Gastroesophageal sphincter (tissue), 4 donors: ENCODE measurements around the gene STUM. TPM values are rescaled to one million over a fixed set of nuclear protein-coding genes. Genes with fewer than 3 reads are reported as not detected.
"Not testable (repeated sequence)": the region's sequence is repeated elsewhere in the genome, so short reads cannot be mapped to it uniquely, and the experiment has no call there.

ENCODE experiments used
- ATAC-seq: fragments of 150-250 bp; one replicate; pipeline ENCODE4 v1.9.1; 2016; ENCODE audit warnings: mild to moderate bottlenecking, moderate library complexity
- H3K27ac ChIP-seq, 4 donors: fragments of 200-600 bp; sonication (generic) in 3 of 4; 1 replicate in 3 of 4; 2 replicates in 1 of 4; pipeline ENCODE4 v1.5.1; 2016 to 2019
- H3K27me3 ChIP-seq: fragments of 200-600 bp; sonication (generic); one replicate; pipeline ENCODE4 v1.5.1; 2019
- H3K36me3 ChIP-seq, 2 donors: fragments of 200-600 bp; sonication (generic); one replicate each; pipeline ENCODE4 v1.5.1; 2019; ENCODE audit warnings: control low read depth in 1 of 2
- H3K4me1 ChIP-seq, 3 donors: fragments of 200-600 bp; sonication (generic); 1 replicate in 2 of 3; 2 replicates in 1 of 3; pipeline ENCODE4 v1.5.1; 2016 to 2019; ENCODE audit warnings: control low read depth in 2 of 3
- H3K4me3 ChIP-seq, 2 donors: fragments of 200-600 bp; sonication (generic); one replicate each; pipeline ENCODE4 v1.5.1; 2019; ENCODE audit warnings: mild to moderate bottlenecking in 1 of 2, moderate library complexity in 1 of 2
- H3K9me3 ChIP-seq, 3 donors: fragments of 200-600 bp; sonication (generic); one replicate each; pipeline ENCODE4 v1.5.1; 2017 to 2019; ENCODE audit warnings: control low read depth in 2 of 3
- EP300 ChIP-seq: sonication (generic); formaldehyde crosslinking; IDR thresholded peaks from one replicate; pipeline ENCODE4 v1.6.1; 2017; ENCODE audit warnings: antibody characterized with exemption, mild to moderate bottlenecking
- POLR2A ChIP-seq, 2 donors: fragments of 450-650 bp; IDR thresholded peaks; one replicate each; pipeline ENCODE4 v1.6.1; 2017; ENCODE audit warnings: antibody characterized with exemption in 2 of 2, mild to moderate bottlenecking in 2 of 2, moderate library complexity in 1 of 2
- POLR2AphosphoS5 ChIP-seq: sonication (generic); formaldehyde crosslinking; IDR thresholded peaks from one replicate; pipeline ENCODE4 v1.6.1; 2017; ENCODE audit warnings: antibody characterized with exemption
- WGBS, 2 donors: methylation state at CpG; one replicate each; pipeline ENCODE4 v1.1.5; 2018; ENCODE audit warnings: low coverage in 1 of 2; 5-methylcytosine and 5-hydroxymethylcytosine counted together
- total RNA-seq, 4 donors: library from RNA; depleted of rRNA; stranded (reverse); fragments of >200 nt; gene quantifications; one replicate each; pipeline ENCODE4 v1.1.0, GENCODE V29; 2016
- TF ChIP-seq, protein P1 (sequence below), 4 experiments: fragments of 200-600 bp in 2 of 4; fragments of 450-650 bp in 2 of 4; sonication (generic) in 1 of 4; IDR thresholded peaks; one replicate each; pipeline ENCODE4 v1.5.1; 2017 to 2019; ENCODE audit warnings: antibody characterized with exemption in 4 of 4, mild to moderate bottlenecking in 2 of 4, moderate library complexity in 2 of 4

The STUM gene, protein sequence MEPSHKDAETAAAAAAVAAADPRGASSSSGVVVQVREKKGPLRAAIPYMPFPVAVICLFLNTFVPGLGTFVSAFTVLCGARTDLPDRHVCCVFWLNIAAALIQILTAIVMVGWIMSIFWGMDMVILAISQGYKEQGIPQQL
- 1 to 10 TPM; 2.8 to 9.1 (median 4.5) TPM for total RNA-seq

DNA sequence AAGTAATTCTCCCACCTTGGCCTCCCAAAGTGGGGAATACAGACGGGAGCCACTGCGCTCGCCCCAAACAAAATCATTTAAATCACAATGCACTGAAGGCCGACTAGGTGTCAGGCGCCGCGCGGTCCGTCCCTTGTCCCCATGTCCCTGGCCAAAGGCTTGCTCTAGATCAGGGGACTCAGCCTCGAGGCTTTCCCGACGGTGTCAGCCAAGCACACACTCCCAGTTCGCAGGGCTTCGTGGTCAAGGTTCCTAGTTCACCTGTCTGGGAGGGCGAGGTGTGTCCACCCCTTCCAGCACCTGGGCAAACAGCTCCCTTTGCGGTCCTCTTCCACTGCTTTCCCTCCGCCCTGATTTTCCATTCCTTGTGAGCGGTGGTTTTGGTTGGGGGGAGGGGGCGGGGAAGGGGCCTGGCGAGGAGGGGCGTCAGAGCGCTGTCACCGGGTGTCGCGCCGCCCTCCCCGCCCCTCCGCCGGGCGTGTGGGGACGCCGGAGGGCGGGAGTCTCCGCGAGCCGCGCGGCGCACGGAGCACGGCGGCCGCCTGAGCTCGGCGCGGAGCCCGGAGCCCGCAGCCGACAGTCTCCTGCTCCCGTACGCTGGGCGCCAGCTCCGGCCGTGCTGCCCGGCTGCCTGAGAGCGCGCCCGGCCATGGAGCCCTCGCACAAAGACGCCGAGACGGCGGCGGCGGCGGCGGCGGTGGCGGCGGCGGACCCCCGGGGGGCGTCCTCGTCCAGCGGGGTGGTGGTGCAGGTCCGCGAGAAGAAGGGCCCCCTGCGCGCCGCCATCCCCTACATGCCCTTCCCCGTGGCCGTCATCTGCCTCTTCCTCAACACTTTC lies at the start of gene STUM:
STUM (plus strand) TSS at position 509 of the 838 bp plus-strand sequence; CDS start at position 650, 141 bp downstream.
- H3K4me1 ChIP-seq: peaks cover 0 to 50% (median 14%) of the 10 kb centered on the region in 3 donors
- peak within 1 kb of the TSS in 3 of 4 donors; percentile 73 to 85 (median 84) for H3K27ac ChIP-seq
- peaks cover 9% of the 10 kb centered on the region for H3K27me3 ChIP-seq
- TF ChIP-seq, protein P1, sequence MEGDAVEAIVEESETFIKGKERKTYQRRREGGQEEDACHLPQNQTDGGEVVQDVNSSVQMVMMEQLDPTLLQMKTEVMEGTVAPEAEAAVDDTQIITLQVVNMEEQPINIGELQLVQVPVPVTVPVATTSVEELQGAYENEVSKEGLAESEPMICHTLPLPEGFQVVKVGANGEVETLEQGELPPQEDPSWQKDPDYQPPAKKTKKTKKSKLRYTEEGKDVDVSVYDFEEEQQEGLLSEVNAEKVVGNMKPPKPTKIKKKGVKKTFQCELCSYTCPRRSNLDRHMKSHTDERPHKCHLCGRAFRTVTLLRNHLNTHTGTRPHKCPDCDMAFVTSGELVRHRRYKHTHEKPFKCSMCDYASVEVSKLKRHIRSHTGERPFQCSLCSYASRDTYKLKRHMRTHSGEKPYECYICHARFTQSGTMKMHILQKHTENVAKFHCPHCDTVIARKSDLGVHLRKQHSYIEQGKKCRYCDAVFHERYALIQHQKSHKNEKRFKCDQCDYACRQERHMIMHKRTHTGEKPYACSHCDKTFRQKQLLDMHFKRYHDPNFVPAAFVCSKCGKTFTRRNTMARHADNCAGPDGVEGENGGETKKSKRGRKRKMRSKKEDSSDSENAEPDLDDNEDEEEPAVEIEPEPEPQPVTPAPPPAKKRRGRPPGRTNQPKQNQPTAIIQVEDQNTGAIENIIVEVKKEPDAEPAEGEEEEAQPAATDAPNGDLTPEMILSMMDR (IDR thresholded peaks at IDR 0.05): peak in 1 of 4 experiments; percentile 18
- TF ChIP-seq POLR2A (IDR thresholded peaks at IDR 0.05): no peak
- peak within 1 kb of the TSS; percentile 41 to 74 for H3K4me3 ChIP-seq
- H3K9me3 ChIP-seq: no peaks in the 10 kb centered on the region
- ATAC-seq: peak; percentile 48
- H3K36me3 ChIP-seq: no peaks in the 10 kb centered on the region
- 0% methylated on average over 6 of the region's 82 CpGs; no CpG with 5 or more reads in 1 of the 2 donors for WGBS, 2 donors

DNA sequence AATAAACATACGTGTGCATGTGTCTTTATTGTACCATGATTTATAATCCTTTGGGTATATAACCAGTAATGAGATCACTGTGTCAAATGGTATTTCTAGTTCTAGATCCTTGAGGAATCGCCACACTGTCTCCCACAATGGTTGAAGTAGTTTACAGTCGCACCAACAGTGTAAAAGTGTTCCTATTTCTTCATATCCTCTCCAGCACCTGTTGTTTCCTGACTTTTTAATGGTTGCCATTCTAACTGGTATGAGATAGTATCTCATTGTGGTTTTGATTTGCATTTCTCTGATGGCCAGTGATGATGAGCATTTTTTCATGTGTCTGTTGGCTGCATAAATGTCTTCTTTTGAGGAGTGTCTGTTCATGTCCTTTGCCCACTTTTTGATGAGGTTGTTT lies 48.9 kb upstream of the STUM start:
- not testable (repeated sequence) for H3K27ac ChIP-seq, ATAC-seq, H3K27me3 ChIP-seq, H3K4me1 ChIP-seq, H3K4me3 ChIP-seq, H3K9me3 ChIP-seq, H3K36me3 ChIP-seq
- WGBS, 2 donors: 92 to 100% methylated on average over 1 to 3 of the region's 3 CpGs

DNA sequence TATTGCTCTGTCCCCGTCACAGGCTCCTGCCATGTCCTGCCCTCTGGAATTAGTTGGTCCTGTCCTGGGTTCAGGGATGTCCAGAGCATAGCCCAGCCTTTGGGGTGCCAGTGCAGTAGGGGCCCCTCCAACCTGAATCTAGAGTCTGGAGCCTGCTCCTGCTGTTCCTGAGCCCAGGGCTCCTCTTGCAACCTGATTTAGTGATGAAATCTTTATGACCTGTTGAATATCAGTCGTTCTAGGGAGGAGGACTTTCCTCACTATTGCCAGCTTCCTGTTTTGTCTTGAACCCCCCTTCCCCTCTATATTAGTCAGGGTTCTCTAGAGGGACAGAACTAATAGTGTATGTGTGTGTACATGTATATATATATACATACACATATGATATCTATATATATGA lies 42.5 kb upstream of the STUM start:
- 38 to 60% methylated on average over 2 of the region's 2 CpGs for WGBS, 2 donors

DNA sequence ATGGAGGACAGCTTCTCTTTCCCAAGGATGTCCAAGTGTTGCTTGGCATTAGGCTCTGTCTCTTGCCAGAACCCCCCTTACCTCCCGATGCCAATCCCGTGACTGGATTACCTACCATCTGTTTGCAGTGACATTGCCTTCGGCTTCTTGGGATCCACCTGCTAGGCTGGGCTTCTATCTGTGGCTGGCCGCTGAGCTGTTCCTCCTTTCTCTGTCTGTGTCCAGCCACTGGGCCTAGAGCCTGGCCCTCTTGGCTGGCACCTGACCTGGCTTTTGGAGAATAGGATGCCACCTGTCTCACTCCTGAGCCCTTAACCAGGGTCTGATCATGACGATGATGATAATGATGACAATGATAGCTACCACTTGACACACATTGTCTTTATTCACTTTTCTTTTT lies 41.6 kb upstream of the STUM start:
- no peak for ATAC-seq
- TF ChIP-seq POLR2A (IDR thresholded peaks at IDR 0.05): no peak
- TF ChIP-seq, protein P1 (IDR thresholded peaks at IDR 0.05): no peak
- no peak for TF ChIP-seq EP300
- no peak for TF ChIP-seq POLR2AphosphoS5
- Histone ChIP-seq H3K27me3 (peaks cover 23% of the 10 kb centered on the region), H3K4me1 (no peaks in the 10 kb centered on the region), H3K4me3 (no peak overlapping the region), H3K36me3 (no peaks in the 10 kb centered on the region), H3K9me3 (no peaks in the 10 kb centered on the region), H3K27ac (no peak overlapping the region)
- whole genome bisulfite sequencing, 2 donors: 94 to 100% methylated on average over 2 of the region's 5 CpGs

More for the DNA sequence above, 42.5 kb upstream of the STUM start:
- no peaks in the 10 kb centered on the region for H3K9me3 ChIP-seq
- H3K4me1 ChIP-seq: no peaks in the 10 kb centered on the region
- TF ChIP-seq EP300: no peak
- TF ChIP-seq, protein P1 (IDR thresholded peaks at IDR 0.05): no peak
- peaks cover 23% of the 10 kb centered on the region for H3K27me3 ChIP-seq
- no peak for ATAC-seq
- no peak overlapping the region for H3K27ac ChIP-seq
- no peak overlapping the region for H3K4me3 ChIP-seq
- H3K36me3 ChIP-seq: no peaks in the 10 kb centered on the region

DNA sequence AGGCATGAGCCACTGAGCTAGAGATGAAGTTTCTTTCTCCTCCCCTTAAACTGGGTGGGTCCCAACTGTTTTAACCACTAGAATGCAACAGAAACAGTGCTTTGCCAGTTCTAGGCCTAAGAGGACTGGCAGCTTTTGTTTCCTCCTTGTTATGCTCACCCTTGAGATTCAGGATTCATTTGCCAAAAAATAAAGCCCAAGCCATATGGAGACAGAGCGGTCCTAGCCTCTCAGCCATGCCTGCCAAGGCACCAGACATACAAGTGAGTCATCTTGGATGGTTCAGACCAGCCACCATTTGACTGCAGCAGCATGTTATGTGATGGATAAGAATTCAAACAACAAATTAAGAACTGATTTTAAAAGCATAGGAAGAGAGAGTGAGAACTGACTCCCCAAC lies 38.1 kb upstream of the STUM start:
- no peak overlapping the region for H3K4me3 ChIP-seq
- H3K4me1 ChIP-seq: no peaks in the 10 kb centered on the region
- no peak for TF ChIP-seq POLR2A (IDR thresholded peaks at IDR 0.05)
- TF ChIP-seq, protein P1 (IDR thresholded peaks at IDR 0.05): no peak
- H3K36me3 ChIP-seq: no peaks in the 10 kb centered on the region
- 40 to 43% methylated on average over 1 of the region's 1 CpG for WGBS, 2 donors
- ATAC-seq: no peak
- no peaks in the 10 kb centered on the region for H3K9me3 ChIP-seq
- peaks cover 16% of the 10 kb centered on the region for H3K27me3 ChIP-seq
- H3K27ac ChIP-seq: no peak overlapping the region
